OCI-LY3 (cell line): Measurements from ENCODE around the gene RC3H2.
A peak's percentile ranks its signal among the peaks of the same experiment; 100 is the strongest.

ENCODE experiments used
- H2AFZ ChIP-seq: fragments of 200-600, 300-600 bp; shearing (Covaris generic); 2 replicates; pipeline ENCODE4 v1.6.0; 2014; ENCODE audit warnings: antibody characterized with exemption, low read depth, low read length
- H3K27ac ChIP-seq: fragments of 200-600, 300-600 bp; sonication (generic); 2 replicates; pipeline ENCODE4 v1.5.1; 2014; ENCODE audit warnings: mild to moderate bottlenecking, low read length, moderate library complexity, mixed read lengths
- H3K27me3 ChIP-seq: fragments of 200-600, 300-600 bp; sonication (generic); 2 replicates; pipeline ENCODE4 v1.6.1; 2014; ENCODE audit warnings: low read depth, low read length, mixed read lengths
- H3K36me3 ChIP-seq: fragments of 200-600, 300-600 bp; sonication (generic); replicated peaks from 2 replicates; pipeline ENCODE3; 2014; ENCODE audit warnings: low read depth, low read length, mixed read lengths
- H3K4me1 ChIP-seq: fragments of 300-600, 200-600 bp; sonication (generic); 2 replicates; pipeline ENCODE4 v1.6.1; 2014; ENCODE audit warnings: low read length, mixed read lengths
- H3K4me2 ChIP-seq: fragments of 200-600, 300-600 bp; sonication (generic); 2 replicates; pipeline ENCODE4 v1.6.1; 2014; ENCODE audit warnings: low read length, mixed read lengths
- H3K4me3 ChIP-seq: fragments of 300-600, 200-600 bp; sonication (generic); 2 replicates; pipeline ENCODE4 v1.5.1; 2014; ENCODE audit warnings: antibody characterized with exemption, mild to moderate bottlenecking, low read length, moderate library complexity
- H3K79me2 ChIP-seq: fragments of 300-600, 200-600 bp; shearing (Covaris generic); 2 replicates; pipeline ENCODE4 v1.6.1; 2014; ENCODE audit warnings: mild to moderate bottlenecking, low read length, mixed read lengths
- H3K9ac ChIP-seq: fragments of 300-600, 200-600 bp; shearing (Covaris generic); 2 replicates; pipeline ENCODE4 v1.6.0; 2014; ENCODE audit warnings: mild to moderate bottlenecking, low read length, moderate library complexity
- H3K9me3 ChIP-seq: fragments of 200-600, 300-600 bp; shearing (Covaris generic); 2 replicates; pipeline ENCODE4 v1.6.1; 2014; ENCODE audit warnings: low read length, mixed read lengths; ENCODE audit not compliant: insufficient read depth
- H4K20me1 ChIP-seq: fragments of 200-600, 300-600 bp; sonication (generic); 2 replicates; pipeline ENCODE4 v1.6.1; 2016; ENCODE audit warnings: low read length, mixed read lengths; ENCODE audit not compliant: insufficient read depth
- CTCF ChIP-seq: fragments of 200-600, 300-600 bp; sonication (generic); IDR thresholded peaks from 2 replicates; pipeline ENCODE4 v1.5.1; 2014; ENCODE audit warnings: antibody characterized with exemption, low read length, low read depth
- EZH2phosphoT487 ChIP-seq: fragments of 200-600 bp; shearing (Covaris generic); IDR thresholded peaks from 2 replicates; pipeline ENCODE4 v1.6.1; 2018; ENCODE audit warnings: antibody characterized with exemption, mixed run types, low read depth

The RC3H2 gene

GRCh38 chr9:122940454-122940748 is 35.2 kb upstream of the RC3H2 start:
- Histone ChIP-seq H3K27ac (peak overlapping the region; percentile 30), H2AFZ (peak overlapping the region; percentile 20; the same call in 1 of the 2 replicates), H3K9ac (peak overlapping the region; percentile 63), H3K4me2 (peak overlapping the region; percentile 87), H3K79me2 (peaks cover 58% of the 10 kb centered on the region), H3K27me3 (no peaks in the 10 kb centered on the region), H3K36me3 (peaks cover 18% of the 10 kb centered on the region), H3K4me1 (peaks cover 30% of the 10 kb centered on the region), H4K20me1 (peaks cover 9% of the 10 kb centered on the region), H3K4me3 (peak overlapping the region; percentile 79), H3K9me3 (no peaks in the 10 kb centered on the region)
- TF ChIP-seq CTCF (no peak), EZH2phosphoT487 (no peak)

DNA sequence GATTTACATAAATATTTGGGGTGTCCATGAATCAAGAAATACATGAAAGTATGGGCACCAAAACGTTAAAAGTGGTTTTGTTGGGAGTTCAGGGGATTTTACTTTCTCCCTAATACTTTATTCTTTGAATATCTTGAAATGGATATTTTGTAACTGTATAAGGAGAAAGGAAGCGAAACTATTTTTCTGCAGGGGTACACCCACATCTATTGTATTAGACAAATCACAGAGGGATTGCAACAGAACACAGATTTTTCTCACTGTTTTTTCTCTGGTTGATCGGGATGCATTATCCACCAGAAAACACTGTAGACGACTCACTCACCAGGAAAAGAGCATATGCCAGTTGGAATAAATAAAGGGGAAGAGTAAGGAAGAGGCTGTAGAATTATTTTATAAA is 34.4 kb upstream of the RC3H2 start:
- Histone ChIP-seq H3K27ac (no peak overlapping the region), H4K20me1 (peaks cover 9% of the 10 kb centered on the region), H2AFZ (no peak overlapping the region), H3K9me3 (no peaks in the 10 kb centered on the region), H3K4me3 (no peak overlapping the region), H3K9ac (no peak overlapping the region), H3K79me2 (peaks cover 57% of the 10 kb centered on the region), H3K36me3 (peaks cover 16% of the 10 kb centered on the region), H3K27me3 (no peaks in the 10 kb centered on the region), H3K4me2 (peak overlapping the region; percentile 87; the same call in 1 of the 2 replicates), H3K4me1 (peaks cover 24% of the 10 kb centered on the region)
- no peak for TF ChIP-seq EZH2phosphoT487

- H3K9ac ChIP-seq: no peak overlapping the region
- H4K20me1 ChIP-seq: peaks cover 6% of the 10 kb centered on the region
- no peak overlapping the region for H3K27ac ChIP-seq
- no peak overlapping the region for H3K4me2 ChIP-seq
- TF ChIP-seq EZH2phosphoT487 (no peak), CTCF (no peak)
- no peak overlapping the region for H3K4me3 ChIP-seq
- H3K4me1 ChIP-seq: peaks cover 16% of the 10 kb centered on the region
- peaks cover 16% of the 10 kb centered on the region for H3K36me3 ChIP-seq
- H3K9me3 ChIP-seq: no peaks in the 10 kb centered on the region
- H3K79me2 ChIP-seq: peaks cover 57% of the 10 kb centered on the region
- no peaks in the 10 kb centered on the region for H3K27me3 ChIP-seq
- no peak overlapping the region for H2AFZ ChIP-seq
Measured at GRCh38 chr9:122936883-122937282, 31.7 kb upstream of the RC3H2 start.

GRCh38 chr9:122936464-122936863 is 31.3 kb upstream of the RC3H2 start:
- no peak overlapping the region for H2AFZ ChIP-seq
- H3K27ac ChIP-seq: no peak overlapping the region
- peaks cover 57% of the 10 kb centered on the region for H3K79me2 ChIP-seq
- no peak for TF ChIP-seq EZH2phosphoT487
- TF ChIP-seq CTCF: no peak
- no peaks in the 10 kb centered on the region for H3K27me3 ChIP-seq
- peaks cover 2% of the 10 kb centered on the region; the same call in 1 of the 2 replicates for H4K20me1 ChIP-seq
- H3K36me3 ChIP-seq: peaks cover 16% of the 10 kb centered on the region
- H3K4me1 ChIP-seq: peaks cover 15% of the 10 kb centered on the region
- no peak overlapping the region for H3K9ac ChIP-seq
- H3K9me3 ChIP-seq: no peaks in the 10 kb centered on the region
- H3K4me3 ChIP-seq: no peak overlapping the region
- H3K4me2 ChIP-seq: no peak overlapping the region
